HepG2 (cell line): ENCODE data around the gene TRIP4. TPM values are rescaled to one million over a fixed set of nuclear protein-coding genes. Genes with fewer than 3 reads are reported as not detected.

Experiments used
- ATAC-seq: fragments of 200-7000 bp; cut with Tn5 transposase; 3 replicates; pipeline ENCODE4 v1.9.1; 2020; ENCODE audit warnings: mild to moderate bottlenecking, moderate library complexity
- Bru-seq: library from RNA; stranded (reverse); fragments of 400-500 nt; gene quantifications from one replicate; lab custom pipeline; 2021; lab: Mats Ljungman, UMichigan
- BruChase-seq, 2 experiments: library from RNA; stranded (reverse); fragments of 400-500 nt; gene quantifications; one replicate each; lab custom pipeline; 2021; lab: Mats Ljungman, UMichigan
- BruUV-seq: library from RNA; stranded (reverse); fragments of 400-500 nt; replicated peaks from 2 replicates; lab custom pipeline; 2021; lab: Mats Ljungman, UMichigan
- CTCF ChIA-PET: fragments of 300-600 bp; formaldehyde crosslinking; extraction: SDS; loops from one replicate; lab custom pipeline; 2021; ENCODE audit warnings: low total read pairs, inconsistent platforms, low intra/inter-chr PET ratio; lab: Yijun Ruan, JAX
- POLR2A ChIA-PET: fragments of 350-600 bp; sonication (Branson Sonifier 250); formaldehyde crosslinking; loops from one replicate; lab custom pipeline; 2020; ENCODE audit warnings: antibody characterized with exemption, inconsistent platforms; lab: Yijun Ruan, JAX
- DNase-seq: peaks from one replicate; pipeline ENCODE4 v3.0.0-alpha.2; 2015; ENCODE audit warnings: low spot score
- FAIRE-seq: peaks from 3 replicates; lab custom pipeline; 2011; peaks lifted over from hg19 to GRCh38; lab: Jason Lieb, UNC
- H2AFZ ChIP-seq: one replicate; pipeline ENCODE4 v1.6.1; 2011; ENCODE audit warnings: low read length, inconsistent platforms
- H3K27ac ChIP-seq: fragments of 300-600 bp; 3 replicates; pipeline ENCODE4 v1.8.0; 2011; ENCODE audit warnings: mixed run types, mild to moderate bottlenecking, mixed read lengths, low read length, inconsistent platforms; ENCODE audit not compliant: insufficient read depth; ENCODE audit errors: extremely low read length
- H3K27me3 ChIP-seq, 2 experiments: fragments of 200-600 bp in 1 of 2; 2 replicates in 1 of 2; 3 replicates in 1 of 2; pipeline versions ENCODE4 v1.6.0 to v1.8.0; 2011; ENCODE audit warnings: low read length in 2 of 2, mild to moderate bottlenecking in 2 of 2, moderate library complexity in 2 of 2, inconsistent platforms in 1 of 2; ENCODE audit not compliant: insufficient read depth in 2 of 2, control insufficient read depth in 1 of 2
- H3K36me3 ChIP-seq, 2 experiments: fragments of 200-600 bp in 1 of 2; replicated peaks in 1 of 2; 2 replicates in 1 of 2; 3 replicates in 1 of 2; pipeline versions ENCODE4 v1.5.1 to v1.8.0; 2011; ENCODE audit warnings: low read length in 2 of 2, inconsistent platforms in 1 of 2; ENCODE audit not compliant: insufficient read depth in 2 of 2, control insufficient read depth in 1 of 2
- H3K4me1 ChIP-seq: 2 replicates; pipeline ENCODE4 v1.5.1; 2012; ENCODE audit warnings: low read length, inconsistent platforms; ENCODE audit not compliant: insufficient read depth
- H3K4me2 ChIP-seq: 2 replicates; pipeline ENCODE4 v1.6.0; 2011; ENCODE audit warnings: low read depth, low read length, inconsistent platforms
- H3K4me3 ChIP-seq, 3 experiments: fragments of 200-600 bp in 1 of 3; sonication (generic), shearing (Covaris generic) in 1 of 3; replicated peaks in 1 of 3; 2 replicates each; pipeline ENCODE4 v1.5.1; 2011 to 2016; ENCODE audit warnings: low read length in 3 of 3, inconsistent platforms in 2 of 3, low read depth in 2 of 3, mild to moderate bottlenecking in 2 of 3, control low read depth in 1 of 3, mixed read lengths in 1 of 3; ENCODE audit not compliant: insufficient read depth in 1 of 3
- H3K79me2 ChIP-seq: one replicate; pipeline ENCODE4 v1.6.1; 2011; ENCODE audit warnings: low read length, inconsistent platforms; ENCODE audit not compliant: insufficient read depth
- H3K9ac ChIP-seq: 2 replicates; pipeline ENCODE4 v1.6.0; 2011; ENCODE audit warnings: mild to moderate bottlenecking, low read depth, low read length, inconsistent platforms; ENCODE audit not compliant: insufficient read depth
- H3K9me3 ChIP-seq: 2 replicates; pipeline ENCODE4 v1.5.1; 2012; ENCODE audit warnings: mild to moderate bottlenecking, low read length
- H4K20me1 ChIP-seq: 2 replicates; pipeline ENCODE4 v1.6.0; 2011; ENCODE audit warnings: inconsistent platforms, mild to moderate bottlenecking, low read length, moderate library complexity; ENCODE audit not compliant: insufficient read depth
- FOXM1 ChIP-seq: sonication (generic); formaldehyde crosslinking; IDR thresholded peaks from 2 replicates; pipeline ENCODE4 v1.5.0; 2020; ENCODE audit warnings: missing genetic modification reagents
- NFIC ChIP-seq: IDR thresholded peaks from 2 replicates; pipeline ENCODE4 v1.6.1; 2012; ENCODE audit warnings: mild to moderate bottlenecking, low read length, inconsistent platforms
- PHF20 ChIP-seq: sonication (generic); formaldehyde crosslinking; IDR thresholded peaks from 2 replicates; pipeline ENCODE4 v1.5.0; 2020; ENCODE audit warnings: mild to moderate bottlenecking, missing genetic modification reagents
- RBFOX2 ChIP-seq: fragments of 200-400 bp; formaldehyde crosslinking; IDR thresholded peaks from 2 replicates; pipeline ENCODE4 v1.6.1; 2017; ENCODE audit warnings: low read depth, mild to moderate bottlenecking, low read length
- ZNF329 ChIP-seq: sonication (generic); formaldehyde crosslinking; IDR thresholded peaks from 2 replicates; pipeline ENCODE4 v1.9.0; 2021; ENCODE audit warnings: low read depth, mild to moderate bottlenecking, missing genetic modification reagents
- ZNF383 ChIP-seq: sonication (generic); formaldehyde crosslinking; IDR thresholded peaks from 2 replicates; pipeline ENCODE4 v1.4.0; 2020; ENCODE audit warnings: missing genetic modification reagents, mild to moderate bottlenecking, borderline replicate concordance
- WGBS: methylation state at CpG from one replicate; pipeline ENCODE4 v1.1.6; 2017; ENCODE audit warnings: low lambda C conversion rate; 5-methylcytosine and 5-hydroxymethylcytosine counted together
- in situ Hi-C: cut with HindIII; loops from 2 replicates; pipeline ENCODE4 v1.10.0; 2017; ENCODE audit warnings: low pct_unique_long_range_greater_than_20kb; ENCODE audit not compliant: extremely low pct_ligation_motif_present
- intact Hi-C: fragments of 100-400 bp; cut with micrococcal nuclease; formaldehyde crosslinking; loops from one replicate; pipeline ENCODE4 v1.10.0; 2022; ENCODE audit not compliant: unreplicated experiment
- long read RNA-seq, 2 experiments: library from RNA in 1 of 2; library from polyadenylated mRNA in 1 of 2; stranded (forward) in 1 of 2; unstranded in 1 of 2; transcript quantifications; one replicate each; pipeline ENCODE4 v2.0.0, GENCODE V29; 2019 to 2022
- polyA minus RNA-seq, 3 experiments: library from RNA; depleted of rRNA, polyadenylated mRNA; stranded (reverse); fragments of >200 nt; gene quantifications; 2 replicates each; pipeline ENCODE4 v1.2.3, GENCODE V29; 2011; ENCODE audit warnings: low replicate concordance in 1 of 3
- polyA plus RNA-seq, 8 experiments: library from polyadenylated mRNA; depleted of rRNA in 3 of 8; stranded (reverse) in 7 of 8; unstranded in 1 of 8; fragments of >200 nt; fragmentation: Illumina TruSeq in 4 of 8; extraction: Trizol in 4 of 8; gene quantifications; 2 replicates each; pipeline versions ENCODE4 v1.2.1 to v1.2.3, GENCODE V29; 2011 to 2016; ENCODE audit warnings: low read depth in 4 of 8, missing spikeins in 1 of 8, mixed read lengths in 1 of 8; ENCODE audit not compliant: insufficient read depth in 1 of 8
- total RNA-seq, 5 experiments: library from RNA; depleted of rRNA; stranded (reverse); fragments of >200 nt; fragmentation: Illumina TruSeq; extraction: Trizol; gene quantifications; 2 replicates each; pipeline ENCODE4 v1.2.3, GENCODE V29; 2016; ENCODE audit warnings: low read depth in 1 of 5
- TF ChIP-seq, protein P1 (sequence below): sonication (generic); formaldehyde crosslinking; IDR thresholded peaks from 2 replicates; pipeline ENCODE4 v1.5.1; 2020; ENCODE audit warnings: mild to moderate bottlenecking, missing genetic modification reagents, borderline replicate concordance
- TF ChIP-seq, protein P2 (sequence below): sonication (generic); formaldehyde crosslinking; IDR thresholded peaks from 2 replicates; pipeline ENCODE4 v1.5.0; 2020; ENCODE audit warnings: mild to moderate bottlenecking, missing genetic modification reagents

TRIP4 gene
- total RNA-seq (2016; rRNA removed; fragmentation: Illumina TruSeq; extraction: Trizol) = 7.1 and 19.7 TPM in 2 replicates
- 6.7 and 9.1 TPM in 2 replicates for total RNA-seq (2016; cell fraction: cytosol; rRNA removed; fragmentation: Illumina TruSeq; extraction: Trizol; ENCODE audit: low read depth)
- 8.9 and 22.3 TPM in 2 replicates for total RNA-seq (2016; cell fraction: insoluble cytoplasmic fraction; rRNA removed; fragmentation: Illumina TruSeq; extraction: Trizol)
- 7.1 and 11.0 TPM in 2 replicates for total RNA-seq (2016; cell fraction: membrane; rRNA removed; fragmentation: Illumina TruSeq; extraction: Trizol)
- 9.0 and 12.1 TPM in 2 replicates for total RNA-seq (2016; cell fraction: nucleus; rRNA removed; fragmentation: Illumina TruSeq; extraction: Trizol)
- polyA plus RNA-seq (2011; rRNA removed) = 11.5 and 11.8 TPM in 2 replicates
- 6.7 and 9.8 TPM in 2 replicates for polyA plus RNA-seq (2011; cell fraction: cytosol; rRNA removed)
- polyA plus RNA-seq (2011; cell fraction: nucleus; rRNA removed) = 5.9 and 7.8 TPM in 2 replicates
- 16.8 and 18.5 TPM in 2 replicates for polyA plus RNA-seq (2012)
- 5.2 and 6.5 TPM in 2 replicates for polyA plus RNA-seq (2016; cell fraction: cytosol; fragmentation: Illumina TruSeq; extraction: Trizol; ENCODE audit: low read depth)
- polyA plus RNA-seq (2016; cell fraction: insoluble cytoplasmic fraction; fragmentation: Illumina TruSeq; extraction: Trizol; ENCODE audit: low read depth) = 29.8 and 31.4 TPM in 2 replicates
- 8.3 and 9.5 TPM in 2 replicates for polyA plus RNA-seq (2016; cell fraction: membrane; fragmentation: Illumina TruSeq; extraction: Trizol; ENCODE audit: low read depth)
- polyA plus RNA-seq (2016; cell fraction: nucleus; fragmentation: Illumina TruSeq; extraction: Trizol; ENCODE audit: insufficient read depth, low read depth) = 20.2 and 22.7 TPM in 2 replicates
- 12.9 and 19.4 TPM in 2 replicates for polyA minus RNA-seq (2011; rRNA and poly(A)+ RNA removed; ENCODE audit: low replicate concordance)
- 8.0 and 11.1 TPM in 2 replicates for polyA minus RNA-seq (2011; cell fraction: cytosol; rRNA and poly(A)+ RNA removed)
- 26.7 and 30.7 TPM in 2 replicates for polyA minus RNA-seq (2011; cell fraction: nucleus; rRNA and poly(A)+ RNA removed)
- Bru-seq, nascent RNA = percentile 60 among the genes with signal in this experiment
- percentile 59 among the genes with signal in this experiment for BruChase-seq, experiment 1, labeled RNA remaining after a 6-hour chase
- BruChase-seq, experiment 2, labeled RNA remaining after a 2-hour chase = percentile 58 among the genes with signal in this experiment
- long read RNA-seq, experiment 1, transcript TRIP4-201 (13 exons, 2,045 nt) = major isoform, 13 of 21 reads
- long read RNA-seq, experiment 1, partial matches to known transcripts = 2 of 21 reads
- long read RNA-seq, experiment 1, other reads (novel, unspliced or antisense) = 6 of 21 reads
- long read RNA-seq, experiment 2, transcript TRIP4-201 (13 exons, 2,045 nt) = major isoform, 11 of 33 reads
- long read RNA-seq, experiment 2, partial matches to known transcripts = 12 of 33 reads
- long read RNA-seq, experiment 2, other reads (novel, unspliced or antisense) = 10 of 33 reads

- Histone ChIP-seq H3K9ac (peak within 1 kb of the TSS; percentile 89), H3K4me2 (peak within 1 kb of the TSS; percentile 85), H3K9me3 (no peaks in the 10 kb centered on the region), H3K4me1 (peaks cover 20% of the 10 kb centered on the region), H3K27me3 (no peaks in the 10 kb centered on the region; a peak in 1 of 5 replicates), H2AFZ (peak within 1 kb of the TSS; percentile 74), H3K27ac (peak within 1 kb of the TSS; percentile 72), H3K36me3 (peaks cover 2 to 3% of the 10 kb centered on the region in 2 experiments; a peak in 3 of 5 replicates), H3K79me2 (peaks cover 14% of the 10 kb centered on the region), H4K20me1 (no peaks in the 10 kb centered on the region), H3K4me3 (peak within 1 kb of the TSS; percentile 67 to 98 (median 94))
- CTCF ChIA-PET = no interaction called here
- DNase-seq (peak; percentile 93), ATAC-seq (peak; percentile 100), FAIRE-seq (peak; percentile 93)
- POLR2A ChIA-PET = interaction anchor here (0.6 to 2.3 kb wide), 12 partner anchors 10 to 255 kb away, joined by 3 to 20 read pairs (median 4); partner anchors contain the start of genes CSNK1G1 and PPIB
- no TSS peak for BruUV-seq
- WGBS = 0% methylated on average over 33 of the region's 35 CpGs
- in situ Hi-C loops = no loop called here
- intact Hi-C loops = loop anchor here (1.0 to 2.0 kb wide), 2 partner anchors 31 to 223 kb away; partner anchors contain the start of gene CSNK1G1
- peak; percentile 99 for TF ChIP-seq PHF20 (CRISPR knock-in tag)
- peak; percentile 76; the same call in 1 of the 2 replicates for TF ChIP-seq FOXM1 (CRISPR knock-in tag)
- TF ChIP-seq ZNF329 (CRISPR knock-in tag) = peak; percentile 87; the same call in 1 of the 2 replicates
- TF ChIP-seq ZNF383 = 0 out of 2 replicates have a peak, but pooled peaks have one; percentile 85
- TF ChIP-seq, protein P1, sequence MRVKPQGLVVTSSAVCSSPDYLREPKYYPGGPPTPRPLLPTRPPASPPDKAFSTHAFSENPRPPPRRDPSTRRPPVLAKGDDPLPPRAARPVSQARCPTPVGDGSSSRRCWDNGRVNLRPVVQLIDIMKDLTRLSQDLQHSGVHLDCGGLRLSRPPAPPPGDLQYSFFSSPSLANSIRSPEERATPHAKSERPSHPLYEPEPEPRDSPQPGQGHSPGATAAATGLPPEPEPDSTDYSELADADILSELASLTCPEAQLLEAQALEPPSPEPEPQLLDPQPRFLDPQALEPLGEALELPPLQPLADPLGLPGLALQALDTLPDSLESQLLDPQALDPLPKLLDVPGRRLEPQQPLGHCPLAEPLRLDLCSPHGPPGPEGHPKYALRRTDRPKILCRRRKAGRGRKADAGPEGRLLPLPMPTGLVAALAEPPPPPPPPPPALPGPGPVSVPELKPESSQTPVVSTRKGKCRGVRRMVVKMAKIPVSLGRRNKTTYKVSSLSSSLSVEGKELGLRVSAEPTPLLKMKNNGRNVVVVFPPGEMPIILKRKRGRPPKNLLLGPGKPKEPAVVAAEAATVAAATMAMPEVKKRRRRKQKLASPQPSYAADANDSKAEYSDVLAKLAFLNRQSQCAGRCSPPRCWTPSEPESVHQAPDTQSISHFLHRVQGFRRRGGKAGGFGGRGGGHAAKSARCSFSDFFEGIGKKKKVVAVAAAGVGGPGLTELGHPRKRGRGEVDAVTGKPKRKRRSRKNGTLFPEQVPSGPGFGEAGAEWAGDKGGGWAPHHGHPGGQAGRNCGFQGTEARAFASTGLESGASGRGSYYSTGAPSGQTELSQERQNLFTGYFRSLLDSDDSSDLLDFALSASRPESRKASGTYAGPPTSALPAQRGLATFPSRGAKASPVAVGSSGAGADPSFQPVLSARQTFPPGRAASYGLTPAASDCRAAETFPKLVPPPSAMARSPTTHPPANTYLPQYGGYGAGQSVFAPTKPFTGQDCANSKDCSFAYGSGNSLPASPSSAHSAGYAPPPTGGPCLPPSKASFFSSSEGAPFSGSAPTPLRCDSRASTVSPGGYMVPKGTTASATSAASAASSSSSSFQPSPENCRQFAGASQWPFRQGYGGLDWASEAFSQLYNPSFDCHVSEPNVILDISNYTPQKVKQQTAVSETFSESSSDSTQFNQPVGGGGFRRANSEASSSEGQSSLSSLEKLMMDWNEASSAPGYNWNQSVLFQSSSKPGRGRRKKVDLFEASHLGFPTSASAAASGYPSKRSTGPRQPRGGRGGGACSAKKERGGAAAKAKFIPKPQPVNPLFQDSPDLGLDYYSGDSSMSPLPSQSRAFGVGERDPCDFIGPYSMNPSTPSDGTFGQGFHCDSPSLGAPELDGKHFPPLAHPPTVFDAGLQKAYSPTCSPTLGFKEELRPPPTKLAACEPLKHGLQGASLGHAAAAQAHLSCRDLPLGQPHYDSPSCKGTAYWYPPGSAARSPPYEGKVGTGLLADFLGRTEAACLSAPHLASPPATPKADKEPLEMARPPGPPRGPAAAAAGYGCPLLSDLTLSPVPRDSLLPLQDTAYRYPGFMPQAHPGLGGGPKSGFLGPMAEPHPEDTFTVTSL = 0 out of 2 replicates have a peak, but pooled peaks have one; percentile 20
- TF ChIP-seq, protein P2, sequence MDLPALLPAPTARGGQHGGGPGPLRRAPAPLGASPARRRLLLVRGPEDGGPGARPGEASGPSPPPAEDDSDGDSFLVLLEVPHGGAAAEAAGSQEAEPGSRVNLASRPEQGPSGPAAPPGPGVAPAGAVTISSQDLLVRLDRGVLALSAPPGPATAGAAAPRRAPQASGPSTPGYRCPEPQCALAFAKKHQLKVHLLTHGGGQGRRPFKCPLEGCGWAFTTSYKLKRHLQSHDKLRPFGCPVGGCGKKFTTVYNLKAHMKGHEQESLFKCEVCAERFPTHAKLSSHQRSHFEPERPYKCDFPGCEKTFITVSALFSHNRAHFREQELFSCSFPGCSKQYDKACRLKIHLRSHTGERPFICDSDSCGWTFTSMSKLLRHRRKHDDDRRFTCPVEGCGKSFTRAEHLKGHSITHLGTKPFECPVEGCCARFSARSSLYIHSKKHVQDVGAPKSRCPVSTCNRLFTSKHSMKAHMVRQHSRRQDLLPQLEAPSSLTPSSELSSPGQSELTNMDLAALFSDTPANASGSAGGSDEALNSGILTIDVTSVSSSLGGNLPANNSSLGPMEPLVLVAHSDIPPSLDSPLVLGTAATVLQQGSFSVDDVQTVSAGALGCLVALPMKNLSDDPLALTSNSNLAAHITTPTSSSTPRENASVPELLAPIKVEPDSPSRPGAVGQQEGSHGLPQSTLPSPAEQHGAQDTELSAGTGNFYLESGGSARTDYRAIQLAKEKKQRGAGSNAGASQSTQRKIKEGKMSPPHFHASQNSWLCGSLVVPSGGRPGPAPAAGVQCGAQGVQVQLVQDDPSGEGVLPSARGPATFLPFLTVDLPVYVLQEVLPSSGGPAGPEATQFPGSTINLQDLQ (CRISPR knock-in tag) = peak; percentile 85; the same call in 1 of the 2 replicates
- TF ChIP-seq RBFOX2 = peak; percentile 82
- 0 out of 2 replicates have a peak, but pooled peaks have one; percentile 63 for TF ChIP-seq NFIC
Measured at GRCh38 chr15:64387562-64388168, at the start of gene TRIP4. Gene TRIP4, plus strand, starts transcription at chr15:64387836. Its CDS starts 28 bp downstream, at chr15:64387864.
